HCT116 (cell line): ENCODE data around the gene CSGALNACT2. TPM values are rescaled to one million over a fixed set of nuclear protein-coding genes. Genes with fewer than 3 reads are reported as not detected.

Experiments used
- ATAC-seq: fragments of 200-7000 bp; cut with Tn5 transposase; 2 replicates; pipeline ENCODE4 v1.9.1; 2020; ENCODE audit warnings: mild to moderate bottlenecking, moderate library complexity
- BruUV-seq: library from RNA; stranded (reverse); fragments of 400-500 nt; replicated peaks from 2 replicates; lab custom pipeline; 2021; lab: Mats Ljungman, UMichigan
- CTCF ChIA-PET: fragments of 300-600 bp; sonication (Branson Sonifier 250); formaldehyde crosslinking; loops from one replicate; lab custom pipeline; 2021; ENCODE audit warnings: antibody characterized with exemption; lab: Charles Lee
- POLR2A ChIA-PET: fragments of 300-600, 350-600 bp; sonication (Branson Sonifier 250); formaldehyde crosslinking; loops from one replicate; lab custom pipeline; 2021; ENCODE audit warnings: antibody characterized with exemption; lab: Charles Lee
- RAD21 ChIA-PET, 2 experiments: fragments of 300-600 bp; sonication (Branson Sonifier 250); formaldehyde crosslinking; loops; one replicate each; lab custom pipeline; 2023; ENCODE audit warnings: low total read pairs in 2 of 2; ENCODE audit not compliant: uncharacterized antibody in 2 of 2, unreplicated experiment in 2 of 2, low non-redundant PET in 1 of 2; lab: Charles Lee
- DNase-seq: peaks from one replicate; pipeline ENCODE4 v3.0.0-alpha.2; 2010; ENCODE audit warnings: low read depth, low spot score
- H2AFZ ChIP-seq: fragments of 200-600 bp; shearing (Covaris generic), sonication (generic); 2 replicates; pipeline ENCODE4 v1.6.1; 2017; ENCODE audit warnings: low read depth, mixed run types, mixed read lengths, antibody characterized with exemption, low read length; ENCODE audit not compliant: poor library complexity, severe bottlenecking
- H3K27ac ChIP-seq: 2 replicates; pipeline ENCODE4 v1.5.1; 2012; ENCODE audit warnings: low read depth, low read length
- H3K27me3 ChIP-seq: fragments of 200-600 bp; sonication (generic); 2 replicates; pipeline ENCODE4 v1.6.1; 2016; ENCODE audit warnings: mixed run types, low read length, mixed read lengths; ENCODE audit not compliant: insufficient read depth
- H3K36me3 ChIP-seq, 2 experiments: fragments of 200-500 bp in 1 of 2; fragments of 200-600 bp in 1 of 2; sonication (Bioruptor generic) in 1 of 2; sonication (generic) in 1 of 2; 2 replicates each; pipeline versions ENCODE4 v1.5.1 to v1.6.1; 2014 to 2016; ENCODE audit warnings: low read length in 2 of 2, inconsistent platforms in 1 of 2, mixed read lengths in 1 of 2, mixed run types in 1 of 2; ENCODE audit not compliant: insufficient read depth in 2 of 2, control insufficient read depth in 1 of 2
- H3K4me1 ChIP-seq, 2 experiments: fragments of 200-600 bp in 1 of 2; sonication (generic) in 1 of 2; 2 replicates each; pipeline versions ENCODE4 v1.5.1 to v1.6.1; 2012 to 2017; ENCODE audit warnings: low read length in 2 of 2, inconsistent platforms in 1 of 2, mild to moderate bottlenecking in 1 of 2, mixed read lengths in 1 of 2, mixed run types in 1 of 2, moderate library complexity in 1 of 2; ENCODE audit not compliant: insufficient read depth in 2 of 2, control insufficient read depth in 1 of 2
- H3K4me2 ChIP-seq: fragments of 200-600 bp; sonication (generic); 2 replicates; pipeline ENCODE4 v1.6.1; 2017; ENCODE audit warnings: mixed run types, low read length, mixed read lengths
- H3K4me3 ChIP-seq, 2 experiments: fragments of 200-600 bp in 1 of 2; sonication (generic) in 1 of 2; replicated peaks in 1 of 2; 2 replicates each; pipeline ENCODE4 v1.5.1; 2011 to 2016; ENCODE audit warnings: low read length in 2 of 2, control low read depth in 1 of 2, low read depth in 1 of 2, mild to moderate bottlenecking in 1 of 2, mixed read lengths in 1 of 2, mixed run types in 1 of 2
- H3K79me2 ChIP-seq: fragments of 200-600 bp; sonication (generic); 2 replicates; pipeline ENCODE4 v1.6.1; 2017; ENCODE audit warnings: mild to moderate bottlenecking, mixed run types, low read length, moderate library complexity, mixed read lengths; ENCODE audit not compliant: insufficient read depth
- H3K9ac ChIP-seq: fragments of 200-600 bp; sonication (generic); 2 replicates; pipeline ENCODE4 v1.6.1; 2016; ENCODE audit warnings: low read length, mixed read lengths
- H3K9me2 ChIP-seq: fragments of 200-600 bp; sonication (generic), shearing (Covaris generic); 2 replicates; pipeline ENCODE4 v1.6.1; 2017; ENCODE audit warnings: mixed run types, mild to moderate bottlenecking, moderate library complexity; ENCODE audit not compliant: insufficient read depth
- H3K9me3 ChIP-seq, 2 experiments: fragments of 200-500 bp in 1 of 2; fragments of 200-600 bp in 1 of 2; sonication (Bioruptor generic) in 1 of 2; sonication (generic) in 1 of 2; 2 replicates each; pipeline ENCODE4 v1.6.1; 2014 to 2017; ENCODE audit warnings: low read length in 2 of 2, mixed read lengths in 2 of 2, inconsistent platforms in 1 of 2, low read depth in 1 of 2, mild to moderate bottlenecking in 1 of 2, mixed run types in 1 of 2, moderate library complexity in 1 of 2; ENCODE audit not compliant: control insufficient read depth in 1 of 2, insufficient read depth in 1 of 2
- H4K20me1 ChIP-seq: fragments of 200-600 bp; sonication (generic), shearing (Covaris generic); 2 replicates; pipeline ENCODE4 v1.6.1; 2017; ENCODE audit warnings: mixed run types, mild to moderate bottlenecking, moderate library complexity; ENCODE audit not compliant: insufficient read depth
- CBX3 ChIP-seq: IDR thresholded peaks from 2 replicates; pipeline ENCODE4 v1.6.1; 2012; ENCODE audit warnings: low read depth
- CEBPB ChIP-seq: IDR thresholded peaks from 2 replicates; pipeline ENCODE4 v1.6.1; 2012; ENCODE audit warnings: low read depth
- EGR1 ChIP-seq: IDR thresholded peaks from 2 replicates; pipeline ENCODE4 v1.6.1; 2012; ENCODE audit warnings: low read depth
- ELF1 ChIP-seq: IDR thresholded peaks from 2 replicates; pipeline ENCODE4 v1.6.1; 2012; ENCODE audit warnings: low read depth, borderline replicate concordance
- SIN3A ChIP-seq: IDR thresholded peaks from 2 replicates; pipeline ENCODE4 v1.6.1; 2012; ENCODE audit warnings: low read depth
- TCF7L2 ChIP-seq: IDR thresholded peaks from 2 replicates; pipeline ENCODE4 v1.7.0; 2011; ENCODE audit warnings: borderline replicate concordance, inconsistent platforms; ENCODE audit not compliant: insufficient read depth, insufficient read length; ENCODE audit errors: extremely low read depth
- YY1 ChIP-seq: IDR thresholded peaks from 2 replicates; pipeline ENCODE4 v1.6.1; 2011; ENCODE audit warnings: low read length, low read depth, moderate library complexity, mild to moderate bottlenecking; ENCODE audit not compliant: insufficient replicate concordance; ENCODE audit errors: extremely low read depth
- ZFX ChIP-seq: fragments of 450-650 bp; IDR thresholded peaks from 2 replicates; pipeline ENCODE4 v1.6.1; 2017
- intact Hi-C: fragments of 100-400 bp; cut with micrococcal nuclease; formaldehyde crosslinking; loops from 2 replicates; pipeline ENCODE4 v1.10.0; 2022
- total RNA-seq: library from RNA; stranded (reverse); gene quantifications from one replicate; pipeline ENCODE4 v1.2.1, GENCODE V29; 2021; ENCODE audit not compliant: unreplicated experiment
- TF ChIP-seq, protein P1 (sequence below), 3 experiments: fragments of 200-600 bp in 1 of 3; sonication (generic) in 1 of 3; IDR thresholded peaks in 2 of 3; conservative IDR thresholded peaks in 1 of 3; 2 replicates each; pipeline ENCODE4 v1.5.1; 2012 to 2017; ENCODE audit warnings: low read depth in 2 of 3, low read length in 2 of 3, antibody characterized with exemption in 1 of 3, borderline replicate concordance in 1 of 3, control low read depth in 1 of 3, mild to moderate bottlenecking in 1 of 3, mixed read lengths in 1 of 3, mixed run types in 1 of 3, moderate library complexity in 1 of 3; ENCODE audit not compliant: insufficient read depth in 1 of 3
- TF ChIP-seq, protein P2 (sequence below): IDR thresholded peaks from 2 replicates; pipeline ENCODE4 v1.6.1; 2012
- TF ChIP-seq, protein P3 (sequence below): IDR thresholded peaks from 2 replicates; pipeline ENCODE4 v1.6.1; 2012

CSGALNACT2 gene
- total RNA-seq, 1 experiment from 2014 or later, result 9.9 TPM

DNA sequence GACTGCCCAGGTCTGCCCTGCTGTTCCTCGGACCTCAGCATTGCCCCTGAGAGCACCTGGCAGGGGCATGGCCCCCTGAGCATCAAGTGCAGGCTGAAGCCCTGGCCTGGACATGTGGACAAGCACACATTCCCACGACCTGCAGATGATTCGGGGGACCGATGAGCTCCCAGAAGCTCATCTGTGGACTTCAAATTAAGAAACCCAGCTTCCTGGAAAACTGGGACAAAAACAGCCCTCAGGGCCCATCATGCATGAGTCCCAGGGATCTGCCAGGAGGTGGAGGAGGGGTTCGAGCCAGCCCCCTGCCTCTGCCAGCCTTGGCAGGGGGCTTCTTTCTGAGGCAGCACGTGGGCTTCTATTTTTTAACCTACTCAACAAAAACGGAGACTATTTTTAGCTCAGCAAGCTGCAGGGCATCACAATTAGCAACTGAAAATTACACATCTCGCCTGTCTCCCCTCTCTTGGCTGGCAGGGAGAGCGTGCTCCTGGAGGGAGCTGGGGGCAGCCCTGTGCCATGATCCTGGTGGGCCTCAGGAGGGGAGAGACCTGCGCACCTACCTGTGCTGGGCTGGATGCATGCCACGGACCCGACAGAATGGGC, 76.8 kb downstream of the CSGALNACT2 start:
- Histone ChIP-seq H3K27ac (no peak overlapping the region), H3K36me3 (no peaks in the 10 kb centered on the region), H3K4me2 (no peak overlapping the region), H3K9me3 (no peaks in the 10 kb centered on the region), H3K4me1 (peaks cover 16 to 28% of the 10 kb centered on the region in 2 experiments), H3K79me2 (no peaks in the 10 kb centered on the region), H3K9ac (no peak overlapping the region), H2AFZ (no peak overlapping the region), H3K27me3 (no peaks in the 10 kb centered on the region), H3K4me3 (no peak overlapping the region), H3K9me2 (no peaks in the 10 kb centered on the region), H4K20me1 (no peaks in the 10 kb centered on the region)
- intact Hi-C loops, result no loop called here
- POLR2A ChIA-PET, result interaction anchor here (1.3 to 1.5 kb wide), 2 partner anchors 10 to 11 kb away, joined by 3 read pairs; no protein-coding TSS in a partner anchor
- CTCF ChIA-PET, result interaction anchor here (4.7 kb wide), 1 partner anchor 10 kb away, joined by 39 read pairs; no protein-coding TSS in a partner anchor
- RAD21 ChIA-PET, result no interaction called here
- no peak for ATAC-seq
- BruUV-seq, result no TSS peak
- no peak for DNase-seq
- TF ChIP-seq, protein P1, sequence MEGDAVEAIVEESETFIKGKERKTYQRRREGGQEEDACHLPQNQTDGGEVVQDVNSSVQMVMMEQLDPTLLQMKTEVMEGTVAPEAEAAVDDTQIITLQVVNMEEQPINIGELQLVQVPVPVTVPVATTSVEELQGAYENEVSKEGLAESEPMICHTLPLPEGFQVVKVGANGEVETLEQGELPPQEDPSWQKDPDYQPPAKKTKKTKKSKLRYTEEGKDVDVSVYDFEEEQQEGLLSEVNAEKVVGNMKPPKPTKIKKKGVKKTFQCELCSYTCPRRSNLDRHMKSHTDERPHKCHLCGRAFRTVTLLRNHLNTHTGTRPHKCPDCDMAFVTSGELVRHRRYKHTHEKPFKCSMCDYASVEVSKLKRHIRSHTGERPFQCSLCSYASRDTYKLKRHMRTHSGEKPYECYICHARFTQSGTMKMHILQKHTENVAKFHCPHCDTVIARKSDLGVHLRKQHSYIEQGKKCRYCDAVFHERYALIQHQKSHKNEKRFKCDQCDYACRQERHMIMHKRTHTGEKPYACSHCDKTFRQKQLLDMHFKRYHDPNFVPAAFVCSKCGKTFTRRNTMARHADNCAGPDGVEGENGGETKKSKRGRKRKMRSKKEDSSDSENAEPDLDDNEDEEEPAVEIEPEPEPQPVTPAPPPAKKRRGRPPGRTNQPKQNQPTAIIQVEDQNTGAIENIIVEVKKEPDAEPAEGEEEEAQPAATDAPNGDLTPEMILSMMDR (IDR thresholded peaks at IDR 0.05 in 2 of 3, conservative IDR thresholded peaks at IDR 0.05 in 1 of 3; ENCODE audit: borderline replicate concordance in 1 of 3, insufficient read depth in 1 of 3, low read depth in 2 of 3, low read length in 2 of 3), result no peak
- TF ChIP-seq EGR1 (no peak), CEBPB (no peak), SIN3A (no peak), CBX3 (no peak), TCF7L2 (no peak), ELF1 (no peak), ZFX (no peak), YY1 (no peak)
- TF ChIP-seq, protein P2, sequence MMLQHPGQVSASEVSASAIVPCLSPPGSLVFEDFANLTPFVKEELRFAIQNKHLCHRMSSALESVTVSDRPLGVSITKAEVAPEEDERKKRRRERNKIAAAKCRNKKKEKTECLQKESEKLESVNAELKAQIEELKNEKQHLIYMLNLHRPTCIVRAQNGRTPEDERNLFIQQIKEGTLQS, result no peak
- TF ChIP-seq, protein P3, sequence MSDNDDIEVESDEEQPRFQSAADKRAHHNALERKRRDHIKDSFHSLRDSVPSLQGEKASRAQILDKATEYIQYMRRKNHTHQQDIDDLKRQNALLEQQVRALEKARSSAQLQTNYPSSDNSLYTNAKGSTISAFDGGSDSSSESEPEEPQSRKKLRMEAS, result no peak
